ENCODE measurements around the gene LIPA. TPM values are rescaled to one million over a fixed set of nuclear protein-coding genes. Genes with fewer than 3 reads are reported as not detected.

LIPA gene
- total RNA-seq, 1 donor from 2014 or later = 18.9 TPM

GRCh38 chr10:89216056-89216455 is 35.5 kb downstream of the LIPA start:
- Mint-ChIP-seq H3K36me3 (no peaks in the 10 kb centered on the region), H3K9me3 (no peaks in the 10 kb centered on the region), H3K4me3 (no peak overlapping the region), H3K4me1 (peaks cover 9% of the 10 kb centered on the region), H3K27me3 (ENCODE audit: insufficient read depth, low read depth) (no peaks in the 10 kb centered on the region), H3K27ac (no peak overlapping the region)
- Histone ChIP-seq H3K9me3 (ENCODE audit: low read depth) (no peaks in the 10 kb centered on the region), H3K27me3 (peaks cover 2% of the 10 kb centered on the region), H3K27ac (no peak overlapping the region), H3F3A (ENCODE audit: low read depth) (peaks cover 6% of the 10 kb centered on the region), H2AFZ (replicated peaks) (no peak overlapping the region), H3K9ac (no peak overlapping the region), H3K79me2 (ENCODE audit: low read depth) (no peaks in the 10 kb centered on the region), H3K36me3 (no peaks in the 10 kb centered on the region), H4K20me1 (ENCODE audit: low read depth) (no peaks in the 10 kb centered on the region), H3K4me1 (no peaks in the 10 kb centered on the region), H3K4me3 (no peak overlapping the region), H3K4me2 (no peak overlapping the region)
- no peak for TF ChIP-seq EZH2phosphoT487 (IDR thresholded peaks at IDR 0.05)
- no peak for TF ChIP-seq CTCF (IDR thresholded peaks at IDR 0.05)
- no peak for TF ChIP-seq EZH2 (IDR thresholded peaks at IDR 0.05)
- no peak for DNase-seq (ENCODE audit: low spot score)

GRCh38 chr10:89215511-89215910 is 36.1 kb downstream of the LIPA start:
- no peaks in the 10 kb centered on the region for H3K9me3 Mint-ChIP-seq
- H3K9me3 ChIP-seq (ENCODE audit: low read depth) = no peaks in the 10 kb centered on the region
- H3F3A ChIP-seq (ENCODE audit: low read depth) = peaks cover 6% of the 10 kb centered on the region
- H3K4me1 Mint-ChIP-seq = peaks cover 5% of the 10 kb centered on the region
- no peak overlapping the region for H3K4me3 ChIP-seq
- no peak overlapping the region for H3K4me3 Mint-ChIP-seq
- no peaks in the 10 kb centered on the region for H3K4me1 ChIP-seq
- no peaks in the 10 kb centered on the region for H3K36me3 Mint-ChIP-seq
- H3K27ac Mint-ChIP-seq = no peak overlapping the region
- H2AFZ ChIP-seq (replicated peaks) = no peak overlapping the region
- no peaks in the 10 kb centered on the region for H3K79me2 ChIP-seq (ENCODE audit: low read depth)
- no peak for DNase-seq (ENCODE audit: low spot score)
- H3K36me3 ChIP-seq = no peaks in the 10 kb centered on the region
- H3K9ac ChIP-seq = no peak overlapping the region
- no peaks in the 10 kb centered on the region for H3K27me3 Mint-ChIP-seq (ENCODE audit: insufficient read depth, low read depth)
- peaks cover 8% of the 10 kb centered on the region for H3K27me3 ChIP-seq
- H3K27ac ChIP-seq = no peak overlapping the region
- no peaks in the 10 kb centered on the region for H4K20me1 ChIP-seq (ENCODE audit: low read depth)
- TF ChIP-seq EZH2phosphoT487 (IDR thresholded peaks at IDR 0.05) (no peak), EZH2 (IDR thresholded peaks at IDR 0.05) (no peak), CTCF (IDR thresholded peaks at IDR 0.05) (no peak)
- H3K4me2 ChIP-seq = no peak overlapping the region

GRCh38 chr10:89214566-89215165 is 36.9 kb downstream of the LIPA start:
- H3K4me3 Mint-ChIP-seq = no peak overlapping the region
- H3K9me3 Mint-ChIP-seq = no peaks in the 10 kb centered on the region
- Histone ChIP-seq H2AFZ (replicated peaks) (no peak overlapping the region), H4K20me1 (ENCODE audit: low read depth) (no peaks in the 10 kb centered on the region), H3K27ac (no peak overlapping the region), H3K79me2 (ENCODE audit: low read depth) (no peaks in the 10 kb centered on the region), H3K9me3 (ENCODE audit: low read depth) (no peaks in the 10 kb centered on the region), H3K4me2 (no peak overlapping the region), H3K4me1 (no peaks in the 10 kb centered on the region), H3K27me3 (peaks cover 16% of the 10 kb centered on the region), H3K9ac (no peak overlapping the region), H3K36me3 (no peaks in the 10 kb centered on the region), H3F3A (ENCODE audit: low read depth) (peaks cover 6% of the 10 kb centered on the region), H3K4me3 (no peak overlapping the region)
- no peaks in the 10 kb centered on the region for H3K36me3 Mint-ChIP-seq
- H3K27me3 Mint-ChIP-seq (ENCODE audit: insufficient read depth, low read depth) = no peaks in the 10 kb centered on the region
- DNase-seq (ENCODE audit: low spot score) = no peak
- no peak for TF ChIP-seq EZH2 (IDR thresholded peaks at IDR 0.05)
- no peak for TF ChIP-seq EZH2phosphoT487 (IDR thresholded peaks at IDR 0.05)
- TF ChIP-seq CTCF (IDR thresholded peaks at IDR 0.05) = no peak
- H3K4me1 Mint-ChIP-seq = peaks cover 5% of the 10 kb centered on the region
- H3K27ac Mint-ChIP-seq = no peak overlapping the region
